Thymus (tissue), 11 donors: Measurements from ENCODE around the gene LHPP. TPM values are rescaled to one million over a fixed set of nuclear protein-coding genes. Genes with fewer than 3 reads are reported as not detected.

Source experiments
- DNase-seq, 9 donors: peaks; one replicate each; pipeline ENCODE4 v3.0.0-alpha.2; 2013; ENCODE audit warnings: low spot score in 9 of 9, low read depth in 6 of 9, missing footprints in 1 of 9
- H3K27ac ChIP-seq, 2 donors: one replicate each; pipeline ENCODE4 v1.5.1; 2013; ENCODE audit warnings: control low read depth in 1 of 2, low read depth in 1 of 2, low read length in 1 of 2, mild to moderate bottlenecking in 1 of 2, moderate library complexity in 1 of 2
- H3K27me3 ChIP-seq, 2 donors: one replicate each; pipeline ENCODE4 v1.5.1; 2013; ENCODE audit warnings: low read length in 1 of 2; ENCODE audit not compliant: control insufficient read depth in 2 of 2, insufficient read depth in 1 of 2
- H3K36me3 ChIP-seq, 2 donors: one replicate each; pipeline ENCODE4 v1.5.1; 2013; ENCODE audit warnings: low read length in 1 of 2, mild to moderate bottlenecking in 1 of 2, moderate library complexity in 1 of 2; ENCODE audit not compliant: control insufficient read depth in 2 of 2, insufficient read depth in 2 of 2
- H3K4me1 ChIP-seq, 2 donors: one replicate each; pipeline ENCODE4 v1.5.1; 2013; ENCODE audit warnings: low read length in 2 of 2; ENCODE audit not compliant: control insufficient read depth in 2 of 2, insufficient read depth in 2 of 2
- H3K4me3 ChIP-seq, 2 donors: one replicate each; pipeline ENCODE4 v1.5.1; 2013; ENCODE audit warnings: low read length in 2 of 2, control low read depth in 1 of 2, mild to moderate bottlenecking in 1 of 2
- H3K9me3 ChIP-seq, 2 donors: one replicate each; pipeline ENCODE4 v1.5.1; 2013; ENCODE audit warnings: low read length in 1 of 2, mild to moderate bottlenecking in 1 of 2; ENCODE audit not compliant: control insufficient read depth in 2 of 2, insufficient read depth in 1 of 2
- WGBS: extraction: QIAGEN DNeasy Blood & Tissue Kit; methylation state at CpG from one replicate; pipeline ENCODE4 v1.1.7; 2013; 5-methylcytosine and 5-hydroxymethylcytosine counted together
- polyA plus RNA-seq: library from polyadenylated mRNA; stranded (reverse); fragments of 200-250 nt; gene quantifications from one replicate; pipeline ENCODE4 v1.2.3, GENCODE V29; 2013
- total RNA-seq: library from RNA; stranded (reverse); fragments of 120-200 nt; gene quantifications from one replicate; pipeline ENCODE4 v1.2.4, GENCODE V29; 2013
- donor health status: healthy.

The LHPP gene
- total and polyA plus RNA-seq, 2 donors: 6.3 to 13.5 TPM

GRCh38 chr10:124465003-124465776 lies 3.6 kb downstream of the LHPP start:
- DNase-seq: peak in 3 of 9 donors; percentile 4 to 55 (median 18)
- peaks cover 7 to 12% of the 10 kb centered on the region in 2 donors for H3K4me1 ChIP-seq
- H3K9me3 ChIP-seq: no peaks in the 10 kb centered on the region
- H3K27me3 ChIP-seq: peaks cover 0 to 1% of the 10 kb centered on the region in 2 donors
- WGBS: 78% methylated on average over 17 of the region's 17 CpGs
- no peaks in the 10 kb centered on the region for H3K36me3 ChIP-seq
- peak overlapping the region in 1 of 2 donors; percentile 40 for H3K27ac ChIP-seq
- H3K4me3 ChIP-seq: no peak overlapping the region

GRCh38 chr10:124465777-124466488 lies 4.3 kb downstream of the LHPP start:
- no peak overlapping the region for H3K4me3 ChIP-seq
- WGBS: 96% methylated on average over 9 of the region's 9 CpGs

GRCh38 chr10:124467165-124467564 lies 5.5 kb downstream of the LHPP start:
- 95% methylated on average over 4 of the region's 4 CpGs for WGBS

More at GRCh38 chr10:124465777-124466488, 4.3 kb downstream of the LHPP start:
- Histone ChIP-seq H3K4me1 (peaks cover 7 to 12% of the 10 kb centered on the region in 2 donors), H3K36me3 (no peaks in the 10 kb centered on the region), H3K27ac (no peak overlapping the region), H3K27me3 (no peaks in the 10 kb centered on the region), H3K9me3 (no peaks in the 10 kb centered on the region)
- DNase-seq: no peak

GRCh38 chr10:124468624-124469023 lies 7.0 kb downstream of the LHPP start:
- Histone ChIP-seq H3K36me3 (no peaks in the 10 kb centered on the region), H3K4me1 (peaks cover 2 to 9% of the 10 kb centered on the region in 2 donors), H3K4me3 (no peak overlapping the region), H3K27me3 (no peaks in the 10 kb centered on the region), H3K9me3 (no peaks in the 10 kb centered on the region), H3K27ac (no peak overlapping the region)
- 96% methylated on average over 13 of the region's 13 CpGs for WGBS
- no peak for DNase-seq

More at GRCh38 chr10:124467165-124467564, 5.5 kb downstream of the LHPP start:
- DNase-seq: no peak
- no peak overlapping the region for H3K27ac ChIP-seq
- no peaks in the 10 kb centered on the region for H3K9me3 ChIP-seq
- no peak overlapping the region for H3K4me3 ChIP-seq
- H3K36me3 ChIP-seq: no peaks in the 10 kb centered on the region
- H3K4me1 ChIP-seq: peaks cover 5 to 9% of the 10 kb centered on the region in 2 donors
- no peaks in the 10 kb centered on the region for H3K27me3 ChIP-seq

GRCh38 chr10:124469956-124470484 lies 8.4 kb downstream of the LHPP start:
- H3K4me3 ChIP-seq: no peak overlapping the region
- no peak overlapping the region for H3K27ac ChIP-seq
- H3K9me3 ChIP-seq: no peaks in the 10 kb centered on the region
- 97% methylated on average over 20 of the region's 20 CpGs for WGBS
- no peaks in the 10 kb centered on the region for H3K27me3 ChIP-seq
- H3K4me1 ChIP-seq: peaks cover 2 to 7% of the 10 kb centered on the region in 2 donors
- no peak for DNase-seq
- no peaks in the 10 kb centered on the region for H3K36me3 ChIP-seq

- Histone ChIP-seq H3K27ac (no peak overlapping the region), H3K4me1 (no peaks in the 10 kb centered on the region), H3K27me3 (no peaks in the 10 kb centered on the region), H3K9me3 (no peaks in the 10 kb centered on the region), H3K36me3 (no peaks in the 10 kb centered on the region), H3K4me3 (no peak overlapping the region)
- WGBS: 97% methylated on average over 13 of the region's 13 CpGs
- DNase-seq: peak in 2 of 9 donors; percentile 8 to 45
Observed at GRCh38 chr10:124470544-124471434, 9.2 kb downstream of the LHPP start.

- H3K36me3 ChIP-seq: no peaks in the 10 kb centered on the region
- 98% methylated on average over 6 of the region's 6 CpGs for WGBS
- H3K27me3 ChIP-seq: no peaks in the 10 kb centered on the region
- no peak overlapping the region for H3K27ac ChIP-seq
- no peak overlapping the region for H3K4me3 ChIP-seq
- peak in 2 of 9 donors; percentile 6 to 33 for DNase-seq
- H3K9me3 ChIP-seq: no peaks in the 10 kb centered on the region
- no peaks in the 10 kb centered on the region for H3K4me1 ChIP-seq
Observed at GRCh38 chr10:124472071-124472470, 10.4 kb downstream of the LHPP start.

- Histone ChIP-seq H3K27ac (no peak overlapping the region), H3K4me3 (no peak overlapping the region), H3K36me3 (no peaks in the 10 kb centered on the region), H3K27me3 (no peaks in the 10 kb centered on the region), H3K9me3 (no peaks in the 10 kb centered on the region), H3K4me1 (no peaks in the 10 kb centered on the region)
- DNase-seq: no peak
- 85% methylated on average over 3 of the region's 3 CpGs for WGBS
Observed at GRCh38 chr10:124473070-124473469, 11.4 kb downstream of the LHPP start.
